Measurements from ENCODE around the gene AOAH.

The AOAH gene

DNA sequence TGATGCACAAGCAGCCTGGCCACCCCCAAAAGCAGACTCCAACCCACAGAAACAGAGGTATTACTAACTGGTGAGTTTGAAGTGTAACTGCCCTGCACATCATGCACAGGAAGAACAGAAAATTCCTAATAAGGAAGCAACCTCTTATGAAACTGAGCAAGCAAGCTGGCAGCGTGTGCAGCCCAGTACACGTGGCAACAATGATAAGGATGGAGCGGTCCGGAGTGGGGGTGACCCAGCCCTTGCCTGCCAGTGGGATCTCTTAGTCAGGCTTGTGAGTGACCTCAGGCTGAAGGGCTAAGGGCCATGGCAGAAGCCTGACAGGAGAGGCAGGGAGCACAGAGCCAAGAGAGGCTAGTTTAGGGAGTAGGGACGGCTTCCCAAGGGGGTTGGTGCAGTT lies 22.1 kb upstream of the AOAH start:
- no peak overlapping the region for H3K4me3 ChIP-seq (ENCODE audit: low read depth in 1 of 2, low read length in 1 of 2)
- H3K36me3 ChIP-seq = no peaks in the 10 kb centered on the region
- TF ChIP-seq, protein P1, sequence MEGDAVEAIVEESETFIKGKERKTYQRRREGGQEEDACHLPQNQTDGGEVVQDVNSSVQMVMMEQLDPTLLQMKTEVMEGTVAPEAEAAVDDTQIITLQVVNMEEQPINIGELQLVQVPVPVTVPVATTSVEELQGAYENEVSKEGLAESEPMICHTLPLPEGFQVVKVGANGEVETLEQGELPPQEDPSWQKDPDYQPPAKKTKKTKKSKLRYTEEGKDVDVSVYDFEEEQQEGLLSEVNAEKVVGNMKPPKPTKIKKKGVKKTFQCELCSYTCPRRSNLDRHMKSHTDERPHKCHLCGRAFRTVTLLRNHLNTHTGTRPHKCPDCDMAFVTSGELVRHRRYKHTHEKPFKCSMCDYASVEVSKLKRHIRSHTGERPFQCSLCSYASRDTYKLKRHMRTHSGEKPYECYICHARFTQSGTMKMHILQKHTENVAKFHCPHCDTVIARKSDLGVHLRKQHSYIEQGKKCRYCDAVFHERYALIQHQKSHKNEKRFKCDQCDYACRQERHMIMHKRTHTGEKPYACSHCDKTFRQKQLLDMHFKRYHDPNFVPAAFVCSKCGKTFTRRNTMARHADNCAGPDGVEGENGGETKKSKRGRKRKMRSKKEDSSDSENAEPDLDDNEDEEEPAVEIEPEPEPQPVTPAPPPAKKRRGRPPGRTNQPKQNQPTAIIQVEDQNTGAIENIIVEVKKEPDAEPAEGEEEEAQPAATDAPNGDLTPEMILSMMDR (IDR thresholded peaks at IDR 0.05) = no peak
- H3K27me3 ChIP-seq = no peaks in the 10 kb centered on the region
- H3K27ac ChIP-seq = peak overlapping the region; percentile 21
- no peaks in the 10 kb centered on the region for H3K9me3 ChIP-seq
- peaks cover 68 to 77% of the 10 kb centered on the region in 2 experiments for H3K4me1 ChIP-seq (ENCODE audit: control insufficient read depth in 1 of 2, insufficient read depth in 1 of 2, low read depth in 1 of 2, low read length in 1 of 2)

DNA sequence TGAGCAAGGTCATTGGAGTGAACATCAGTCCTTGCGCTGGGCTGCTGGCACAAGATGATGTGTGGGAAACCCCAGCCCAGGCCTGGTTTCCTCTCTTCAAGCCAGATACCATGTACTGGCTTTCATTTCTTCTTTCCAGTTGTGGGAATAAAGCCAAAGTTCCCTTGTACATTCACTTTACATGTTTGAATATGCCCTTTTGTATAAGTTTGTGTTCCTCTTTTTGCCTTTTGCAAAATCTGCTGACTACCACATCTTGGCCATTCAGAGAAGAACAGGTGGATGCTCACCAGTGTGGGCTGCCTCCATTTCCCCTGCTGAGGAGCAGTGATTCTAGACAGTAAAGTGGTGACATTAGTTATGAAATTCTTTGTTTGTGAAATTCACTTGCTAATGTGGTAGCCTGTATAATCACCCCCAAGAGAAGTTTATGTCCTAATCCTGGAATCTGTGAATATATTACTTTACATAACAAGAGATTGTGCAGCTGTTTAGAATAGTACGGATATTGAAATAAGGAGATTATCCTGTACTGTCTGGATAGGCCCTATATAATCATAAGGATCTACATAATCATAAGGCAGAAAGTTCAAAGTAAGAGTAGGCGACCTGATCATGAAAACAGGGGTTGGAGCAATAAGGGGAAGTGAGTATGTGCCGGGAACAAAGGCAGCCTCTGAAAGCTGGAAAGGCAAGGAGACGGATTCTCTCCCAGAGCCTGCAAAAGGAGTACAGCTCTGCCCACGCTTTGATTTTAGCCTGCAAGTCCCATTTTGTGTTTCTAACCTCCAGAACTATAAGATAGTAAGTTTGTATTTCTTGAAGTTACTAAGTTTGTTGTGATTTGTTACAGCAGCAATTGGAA lies 18.8 kb upstream of the AOAH start:
- Histone ChIP-seq H3K27ac (peak overlapping the region; percentile 74), H3K9me3 (no peaks in the 10 kb centered on the region), H3K4me3 (ENCODE audit: low read depth in 1 of 2, low read length in 1 of 2) (peak overlapping the region in 1 of 2 experiments; percentile 2), H3K27me3 (no peaks in the 10 kb centered on the region), H3K4me1 (ENCODE audit: control insufficient read depth in 1 of 2, insufficient read depth in 1 of 2, low read depth in 1 of 2, low read length in 1 of 2) (peaks cover 56 to 61% of the 10 kb centered on the region in 2 experiments), H3K36me3 (no peaks in the 10 kb centered on the region)
- TF ChIP-seq, protein P1 (IDR thresholded peaks at IDR 0.05) = no peak

DNA sequence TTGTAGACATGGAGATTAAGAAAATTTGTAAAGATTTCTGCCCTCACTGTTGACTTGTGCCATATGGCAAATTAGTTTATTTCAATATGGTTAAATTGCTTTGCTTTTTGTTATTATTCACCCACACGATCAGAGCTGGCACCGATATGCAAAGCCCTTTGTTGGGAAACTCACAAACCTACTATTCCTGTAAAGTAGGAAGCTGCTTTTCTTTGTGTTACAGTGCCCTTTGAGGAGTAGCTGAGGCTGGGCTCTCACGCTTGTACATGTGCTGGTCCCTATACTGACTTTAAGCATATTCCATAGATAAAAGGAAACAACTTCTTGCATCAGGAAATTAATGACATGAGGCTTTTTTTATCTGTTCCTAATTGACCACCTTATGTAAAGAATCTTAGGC lies 17.6 kb upstream of the AOAH start:
- Histone ChIP-seq H3K27ac (peak overlapping the region; percentile 74), H3K27me3 (no peaks in the 10 kb centered on the region), H3K4me1 (ENCODE audit: control insufficient read depth in 1 of 2, insufficient read depth in 1 of 2, low read depth in 1 of 2, low read length in 1 of 2) (peaks cover 56 to 61% of the 10 kb centered on the region in 2 experiments), H3K9me3 (no peaks in the 10 kb centered on the region), H3K36me3 (no peaks in the 10 kb centered on the region), H3K4me3 (ENCODE audit: low read depth in 1 of 2, low read length in 1 of 2) (no peak overlapping the region)
- TF ChIP-seq, protein P1 (IDR thresholded peaks at IDR 0.05) = no peak

DNA sequence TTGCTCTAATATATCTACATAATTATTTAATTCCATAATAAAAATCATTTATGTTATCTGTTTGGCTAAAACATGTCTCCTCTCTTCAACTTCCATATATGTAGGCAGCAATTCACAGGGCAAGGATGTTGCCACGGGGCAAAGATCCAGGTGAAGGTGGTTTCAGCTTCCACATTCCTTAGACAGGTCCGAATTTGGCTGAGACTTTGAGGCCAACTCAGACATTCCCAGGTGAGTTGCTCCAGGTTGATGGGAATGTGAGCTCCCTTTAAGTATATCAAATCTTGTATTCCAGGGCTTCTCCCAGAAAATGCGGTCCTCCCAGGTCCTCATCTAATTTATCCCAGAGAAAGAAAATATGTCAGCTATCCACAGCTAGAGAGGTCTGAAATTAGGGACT lies 15.1 kb upstream of the AOAH start:
- H3K4me1 ChIP-seq (ENCODE audit: control insufficient read depth in 1 of 2, insufficient read depth in 1 of 2, low read depth in 1 of 2, low read length in 1 of 2) = peaks cover 66 to 71% of the 10 kb centered on the region in 2 experiments
- no peaks in the 10 kb centered on the region for H3K36me3 ChIP-seq
- TF ChIP-seq, protein P1 (IDR thresholded peaks at IDR 0.05) = no peak

DNA sequence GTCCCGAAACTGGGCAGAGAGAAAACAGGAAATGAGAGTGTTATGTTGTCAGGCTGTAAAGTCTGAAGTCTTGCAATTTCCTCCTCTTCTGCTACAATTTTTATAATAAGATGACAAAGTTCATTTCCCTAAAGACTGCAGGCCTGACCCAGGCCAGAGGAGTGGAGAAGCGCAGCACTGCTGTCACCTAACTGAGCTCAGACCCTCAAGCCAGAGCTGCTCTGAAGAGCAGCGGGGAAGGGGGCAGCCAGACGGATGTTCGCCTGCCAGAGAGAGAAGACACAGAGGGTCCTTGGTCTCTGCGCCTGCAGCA lies 12.6 kb upstream of the AOAH start:
- peak overlapping the region; percentile 98 for H3K27ac ChIP-seq

More for the DNA sequence above, 15.1 kb upstream of the AOAH start:
- H3K27me3 ChIP-seq = no peaks in the 10 kb centered on the region
- H3K4me3 ChIP-seq (ENCODE audit: low read depth in 1 of 2, low read length in 1 of 2) = no peak overlapping the region
- no peaks in the 10 kb centered on the region for H3K9me3 ChIP-seq
- H3K27ac ChIP-seq = no peak overlapping the region

More for the DNA sequence above, 12.6 kb upstream of the AOAH start:
- Histone ChIP-seq H3K36me3 (no peaks in the 10 kb centered on the region), H3K9me3 (no peaks in the 10 kb centered on the region), H3K4me3 (ENCODE audit: low read depth in 1 of 2, low read length in 1 of 2) (peak overlapping the region; percentile 65 to 68), H3K27me3 (no peaks in the 10 kb centered on the region), H3K4me1 (ENCODE audit: control insufficient read depth in 1 of 2, insufficient read depth in 1 of 2, low read depth in 1 of 2, low read length in 1 of 2) (peaks cover 72 to 73% of the 10 kb centered on the region in 2 experiments)
- TF ChIP-seq, protein P1 (IDR thresholded peaks at IDR 0.05) = peak; percentile 45
